Tibial nerve (tissue), 3 donors: Measurements from ENCODE around the gene WSB1.

ENCODE experiments used
- CTCF ChIP-seq, 5 experiments: fragments of 200-600 bp in 3 of 5; fragments of 450-650 bp in 2 of 5; sonication (generic) in 3 of 5; IDR thresholded peaks; one replicate each; pipeline ENCODE4 v1.5.1; 2016 to 2019; ENCODE audit warnings: antibody characterized with exemption in 5 of 5, mild to moderate bottlenecking in 3 of 5, moderate library complexity in 2 of 5
- POLR2A ChIP-seq, 2 donors: fragments of 450-650 bp; IDR thresholded peaks; one replicate each; pipeline ENCODE4 v1.6.1; 2017; ENCODE audit warnings: antibody characterized with exemption in 2 of 2, mild to moderate bottlenecking in 2 of 2, moderate library complexity in 2 of 2

- no peak for TF ChIP-seq CTCF (IDR thresholded peaks at IDR 0.05)
- no peak for TF ChIP-seq POLR2A (IDR thresholded peaks at IDR 0.05)
These were observed 46.7 kb downstream of the WSB1 start for GRCh38 chr17:27340575-27340974.
